SHP77 (cell line): ENCODE data around the gene STXBP6.

Experiments used
- DNase-seq, 2 experiments: peaks; one replicate each; lab custom pipeline; 2025; lab: John Stamatoyannopoulos, UW

STXBP6 gene

DNA sequence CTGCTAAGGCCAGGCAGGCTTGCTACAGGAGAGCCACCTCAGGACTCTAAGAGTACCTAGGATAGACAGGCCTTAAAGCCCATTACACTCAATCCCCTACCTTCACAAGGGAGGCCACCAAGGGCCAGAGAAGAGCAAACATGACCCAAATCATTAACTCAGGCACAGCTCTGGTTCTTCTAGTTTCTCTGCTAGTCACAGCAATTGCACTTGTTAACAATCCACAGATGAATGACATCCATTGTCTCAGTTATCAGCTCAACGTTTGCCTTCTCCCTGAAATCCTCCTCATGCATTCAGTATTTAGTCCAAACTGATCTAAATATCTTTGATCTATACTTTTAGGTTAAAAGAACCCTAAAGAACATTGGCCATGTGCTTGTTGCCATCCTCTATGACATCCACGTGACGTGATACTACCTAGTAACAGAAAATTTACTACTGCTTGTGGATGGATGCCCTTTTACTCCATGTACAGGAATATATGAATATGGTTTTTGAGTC, 164.5 kb downstream of the STXBP6 start:
- no peak for DNase-seq

- no peak for DNase-seq
Observed at GRCh38 chr14:24883576-24883975, 166.4 kb downstream of the STXBP6 start.

DNA sequence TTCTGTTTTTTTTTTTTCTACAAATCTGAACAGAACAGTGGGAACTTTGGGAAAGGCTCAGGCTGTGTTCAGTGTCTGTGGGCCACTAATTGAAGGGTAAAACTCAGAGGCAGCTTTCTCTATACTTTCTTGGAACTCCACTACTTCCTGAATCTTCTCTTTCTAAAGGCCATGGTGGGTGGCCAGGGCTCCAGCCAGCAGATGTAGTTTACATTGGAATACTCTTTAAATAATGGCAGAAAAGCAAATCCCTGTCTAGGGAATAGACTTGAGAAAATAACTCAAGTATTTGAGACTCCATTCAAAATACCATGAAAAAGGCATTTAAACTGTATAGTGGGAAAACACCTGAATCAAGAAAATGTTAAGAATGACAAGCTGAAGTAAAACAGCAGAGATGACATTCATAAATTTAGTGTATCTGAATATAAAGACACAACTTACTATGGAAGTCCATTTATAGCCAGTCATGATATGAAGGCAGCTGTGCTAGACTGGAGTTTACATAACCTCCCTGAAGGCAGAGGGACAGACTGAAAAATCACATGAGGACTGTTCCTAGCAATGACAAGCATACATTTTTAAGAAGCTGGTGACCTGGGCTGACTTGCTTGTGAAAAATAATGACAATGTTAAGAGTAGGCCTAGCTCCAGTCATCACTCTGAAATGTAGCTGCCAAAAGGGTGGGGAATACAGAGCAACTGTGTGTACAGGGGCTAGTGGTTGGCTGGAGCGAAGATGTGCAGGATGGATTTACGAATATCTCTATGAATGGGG, 168.6 kb downstream of the STXBP6 start:
- no peak for DNase-seq

GRCh38 chr14:24880689-24881088, 169.3 kb downstream of the STXBP6 start:
- no peak for DNase-seq

DNA sequence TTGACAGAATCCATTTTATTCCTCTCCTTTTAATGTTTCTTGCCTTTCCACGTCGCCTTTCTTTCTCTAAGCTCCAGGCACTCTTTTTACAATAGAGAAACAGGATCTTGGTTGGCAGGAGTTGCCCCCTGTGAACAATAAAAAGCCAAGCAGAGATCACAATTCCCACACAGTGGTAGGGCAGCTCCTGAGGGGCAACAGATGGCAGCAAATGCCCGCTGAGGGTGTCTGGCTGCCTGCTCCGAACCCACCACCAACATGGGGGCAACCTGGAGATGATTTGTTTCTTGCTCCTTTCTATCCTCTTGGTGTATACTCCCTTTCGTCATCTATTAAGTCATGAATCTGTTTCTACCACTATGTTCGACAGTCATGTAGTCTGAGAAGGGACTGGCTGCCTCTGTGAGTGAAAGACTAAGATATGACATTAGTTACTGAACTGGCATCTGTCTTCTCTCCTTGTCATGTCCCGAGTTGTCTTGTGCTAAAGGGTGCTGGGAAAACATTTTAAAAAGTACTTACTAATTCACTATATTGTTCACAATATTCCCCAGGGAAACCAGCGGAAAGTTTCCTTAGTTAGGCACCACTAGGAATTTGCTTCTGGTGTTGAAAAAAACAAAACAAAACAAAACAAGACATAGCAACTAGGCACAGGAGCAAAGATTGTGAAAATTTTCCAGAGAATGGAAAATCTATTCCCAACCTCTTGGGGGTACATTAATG, 170.1 kb downstream of the STXBP6 start:
- no peak for DNase-seq

DNA sequence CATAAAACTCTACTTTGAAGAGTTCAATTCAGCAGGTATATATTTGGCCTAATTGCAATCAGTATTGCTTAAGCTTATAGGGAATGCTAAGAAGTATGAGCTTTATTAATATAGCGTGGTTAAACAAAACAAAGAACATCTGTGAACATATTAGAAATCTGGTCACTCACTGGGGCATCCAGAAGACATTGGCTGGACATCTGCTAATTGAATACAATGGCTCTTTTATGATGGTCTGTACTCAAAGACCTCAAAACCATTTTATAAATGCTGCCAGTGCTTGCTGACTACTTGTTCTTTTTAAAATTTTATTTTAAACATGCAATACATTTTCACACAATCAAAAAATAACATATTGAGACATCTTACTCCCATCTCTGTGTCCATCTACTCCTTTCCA, 173.0 kb downstream of the STXBP6 start:
- DNase-seq = no peak

- DNase-seq = no peak
Observed at GRCh38 chr14:24875991-24876878, 173.7 kb downstream of the STXBP6 start.

DNA sequence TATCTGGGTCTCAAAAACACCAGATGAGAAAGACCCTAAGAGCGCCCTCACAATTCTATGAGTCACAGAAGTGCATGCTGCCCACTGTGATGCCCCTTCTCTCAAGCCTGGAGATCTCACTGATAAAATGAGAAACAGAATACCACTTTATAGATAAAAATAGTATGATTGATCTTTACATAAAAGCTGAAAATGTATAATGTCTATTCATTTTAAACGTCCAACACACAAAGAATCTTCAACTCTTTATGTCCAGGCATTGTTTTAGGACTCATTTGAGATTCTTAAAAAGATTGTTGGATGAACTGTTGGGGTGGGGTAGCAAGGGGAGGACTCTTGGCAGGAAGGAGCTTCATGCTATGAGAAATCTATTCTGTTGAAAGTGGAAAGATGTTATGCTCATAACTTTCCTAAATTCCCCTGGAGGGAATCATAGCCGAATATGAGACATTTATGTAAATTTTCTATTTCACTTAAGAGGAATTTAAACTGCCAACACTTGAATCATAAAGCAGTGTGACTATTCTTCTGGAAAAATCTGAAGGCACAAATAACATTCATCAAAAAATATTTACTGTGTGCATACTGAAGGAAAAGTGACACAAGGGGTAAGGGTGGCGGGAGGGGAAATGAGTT, 174.6 kb downstream of the STXBP6 start:
- no peak for DNase-seq

DNA sequence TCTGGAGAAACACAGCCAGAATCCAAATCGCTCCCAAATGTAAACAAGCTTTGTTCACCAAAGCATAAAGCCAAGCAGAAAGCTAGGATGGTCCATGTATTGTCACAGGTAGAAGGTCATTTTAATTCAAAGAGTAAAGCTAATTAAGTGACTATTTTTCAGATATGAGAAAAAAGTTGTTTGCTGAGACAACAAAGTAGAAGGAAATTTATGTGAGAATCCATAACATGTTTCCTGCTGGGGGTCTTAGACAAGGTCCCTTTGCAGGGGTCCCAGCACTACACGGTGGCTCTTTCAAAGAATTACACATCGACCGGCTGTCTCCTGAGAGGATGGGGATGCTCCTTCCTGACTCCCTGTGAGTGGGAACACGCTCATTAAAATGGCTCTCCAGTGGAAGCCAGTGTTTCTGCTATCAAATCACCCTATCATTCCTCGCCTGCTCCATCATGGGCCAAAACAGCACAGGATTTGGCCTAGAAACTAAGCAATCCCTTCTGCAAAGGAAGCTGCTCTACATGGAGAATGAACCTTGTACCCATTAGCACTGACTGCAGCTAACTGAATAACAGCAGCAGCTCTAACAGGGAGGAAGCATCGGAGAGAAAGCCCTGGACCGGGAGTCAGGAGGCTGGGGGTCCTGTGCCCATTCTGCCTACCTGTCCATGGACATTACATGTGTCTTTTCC, 175.3 kb downstream of the STXBP6 start:
- no peak for DNase-seq

DNA sequence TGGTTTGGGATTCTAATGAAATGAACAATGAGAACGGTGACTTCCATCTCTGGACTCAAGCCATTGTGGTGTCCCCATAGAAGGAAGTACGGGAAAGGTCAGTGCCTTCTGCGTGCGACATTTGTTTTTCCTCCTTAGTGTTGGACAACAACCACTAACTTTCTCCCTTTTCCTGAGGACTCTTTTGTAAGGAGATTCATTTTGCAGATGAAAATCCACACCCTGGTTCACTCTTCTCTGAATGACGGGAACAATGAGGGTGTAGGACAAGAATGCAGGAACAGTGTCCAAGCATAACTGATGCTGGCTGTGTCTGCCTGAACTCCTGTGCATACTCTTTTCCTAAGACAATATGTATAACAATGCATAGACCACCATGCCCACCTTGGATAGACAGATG, 176.4 kb downstream of the STXBP6 start:
- DNase-seq = no peak

DNA sequence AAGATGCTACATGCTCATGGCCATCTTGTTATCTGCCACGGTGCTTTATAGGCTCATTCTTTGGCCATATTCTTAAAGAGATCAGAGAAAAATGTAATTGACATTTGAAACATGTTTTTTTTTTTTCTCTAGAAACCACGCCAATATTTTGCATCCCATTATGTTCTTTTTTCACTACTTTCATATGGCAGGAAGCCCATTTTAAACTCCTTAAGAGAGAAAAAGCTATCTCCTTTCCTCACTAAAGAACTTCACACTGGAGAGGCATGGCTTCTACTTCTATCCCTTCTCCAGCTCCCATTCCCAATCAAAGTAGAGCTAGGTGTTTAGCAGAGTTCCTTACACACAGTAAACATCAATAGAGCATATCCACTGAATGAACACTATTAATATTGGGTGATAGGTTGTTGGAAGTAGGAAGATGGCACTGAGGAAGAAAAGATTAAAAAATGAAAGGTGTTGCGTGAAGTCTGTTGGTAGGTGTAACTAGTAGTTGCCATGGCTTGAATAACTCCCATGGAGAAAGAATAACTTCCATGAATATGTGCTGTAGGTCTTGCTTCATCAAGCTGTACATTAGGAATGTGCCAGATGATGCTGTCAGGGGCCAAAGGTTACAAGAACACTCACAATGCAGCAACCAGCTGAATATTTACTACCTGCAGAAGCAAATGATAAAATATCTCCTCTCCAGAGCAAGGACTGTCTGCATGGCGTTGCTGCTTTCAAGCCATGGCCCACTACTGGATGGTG, 178.8 kb downstream of the STXBP6 start:
- DNase-seq = no peak

DNA sequence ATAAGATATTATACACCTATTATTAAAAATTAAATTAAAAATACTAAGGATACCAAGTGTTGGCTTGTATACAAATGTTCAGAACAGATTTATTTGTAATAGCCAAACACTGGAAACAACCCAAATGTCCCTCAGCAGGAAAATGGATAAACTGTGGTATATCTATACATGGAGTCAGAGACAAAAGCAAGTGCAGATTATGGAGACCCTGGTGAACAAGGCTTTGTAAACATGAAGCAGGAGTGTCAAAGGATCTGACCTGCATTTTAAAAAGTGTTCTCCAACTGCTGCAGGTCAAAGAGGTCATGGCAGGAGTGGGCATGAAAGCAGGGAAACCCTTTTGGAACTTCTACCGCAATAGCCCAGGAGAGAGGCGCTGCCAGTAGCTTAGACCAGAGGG, 181.6 kb downstream of the STXBP6 start:
- DNase-seq = no peak

DNA sequence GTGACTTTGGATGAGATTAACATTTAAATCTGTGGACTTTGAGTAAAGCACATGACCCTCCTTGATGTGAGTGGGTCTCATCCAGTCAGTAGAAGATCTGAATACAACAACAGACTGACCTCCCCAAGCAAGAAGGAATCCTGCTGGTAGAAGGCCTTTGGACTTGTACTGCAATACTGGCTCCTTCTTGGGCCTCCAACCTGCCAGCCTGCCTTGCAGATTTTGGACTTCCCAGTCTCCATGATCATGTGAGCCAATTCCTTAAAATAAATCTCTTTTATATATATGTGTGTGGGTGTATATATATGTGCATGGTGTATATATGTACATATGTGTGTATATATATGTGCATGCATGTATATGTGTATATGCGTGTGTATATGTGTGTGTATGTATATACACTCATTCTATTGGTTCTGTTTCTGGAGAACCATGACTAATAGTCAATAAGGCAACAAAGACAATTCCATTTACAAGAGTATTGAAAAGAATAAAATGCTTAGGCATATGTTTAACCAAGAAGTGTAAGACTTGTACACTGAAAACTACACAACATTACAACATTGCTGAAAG, 183.8 kb downstream of the STXBP6 start:
- no peak for DNase-seq

DNA sequence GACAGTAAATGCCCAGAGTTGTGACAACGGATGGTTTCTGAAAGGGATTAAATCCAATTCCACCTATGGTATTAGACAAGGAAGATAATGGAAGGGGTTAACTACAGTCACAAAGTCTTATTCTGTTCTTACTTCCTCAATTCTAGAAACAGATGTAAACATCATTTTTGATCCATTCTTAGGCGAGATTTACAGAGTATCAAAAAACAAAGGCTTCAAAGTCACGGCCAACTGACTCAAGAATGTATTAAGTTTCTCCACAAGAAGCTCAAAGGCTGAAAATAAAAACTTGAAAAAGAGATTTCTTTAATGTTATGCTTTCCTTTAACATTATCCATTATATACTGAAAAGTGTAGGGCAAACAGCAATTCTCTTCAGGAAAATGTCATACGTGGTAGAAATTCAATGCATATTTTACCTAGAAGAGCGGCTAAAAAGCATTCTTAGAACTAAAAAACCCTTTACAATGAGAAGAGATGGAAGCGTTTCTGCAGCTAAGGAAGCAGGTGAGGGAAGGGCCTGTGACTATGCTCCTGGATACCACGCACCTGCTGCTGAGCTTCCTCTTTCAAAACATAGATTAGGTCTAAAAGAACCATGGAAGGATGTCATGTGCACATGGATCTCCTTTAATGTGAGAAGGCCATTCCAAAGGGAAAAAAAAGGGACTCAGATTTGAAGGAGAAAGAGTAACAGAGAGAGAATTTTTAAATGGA, 185.8 kb downstream of the STXBP6 start:
- no peak for DNase-seq

DNA sequence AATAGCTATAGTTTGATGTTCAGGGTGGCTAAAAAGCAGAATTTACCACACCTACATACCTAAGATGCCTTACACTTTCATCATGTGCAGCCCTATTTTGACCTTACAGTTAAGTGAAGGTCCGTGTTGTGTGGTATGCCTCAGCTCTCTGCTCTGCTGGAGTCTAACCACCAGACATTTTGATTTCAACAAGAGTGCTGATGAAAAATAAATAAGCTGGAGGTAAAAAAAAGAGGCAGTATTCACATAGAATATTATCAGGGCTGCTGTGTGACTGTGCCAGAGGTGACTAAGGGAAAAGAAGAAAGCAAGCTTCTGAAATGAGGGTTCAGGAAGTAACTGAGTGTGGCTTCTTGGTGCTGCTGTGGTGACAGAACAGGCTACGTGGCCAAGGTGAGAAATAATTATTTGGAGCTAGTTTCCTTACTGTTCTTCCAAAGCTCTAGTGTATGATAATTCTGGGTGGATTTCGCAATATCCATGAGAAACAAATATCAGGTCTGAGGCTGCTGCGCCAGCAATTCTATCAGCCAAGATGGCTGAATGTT, 188.8 kb downstream of the STXBP6 start:
- DNase-seq = no peak

GRCh38 chr14:24859559-24859958, 190.4 kb downstream of the STXBP6 start:
- DNase-seq = no peak

DNA sequence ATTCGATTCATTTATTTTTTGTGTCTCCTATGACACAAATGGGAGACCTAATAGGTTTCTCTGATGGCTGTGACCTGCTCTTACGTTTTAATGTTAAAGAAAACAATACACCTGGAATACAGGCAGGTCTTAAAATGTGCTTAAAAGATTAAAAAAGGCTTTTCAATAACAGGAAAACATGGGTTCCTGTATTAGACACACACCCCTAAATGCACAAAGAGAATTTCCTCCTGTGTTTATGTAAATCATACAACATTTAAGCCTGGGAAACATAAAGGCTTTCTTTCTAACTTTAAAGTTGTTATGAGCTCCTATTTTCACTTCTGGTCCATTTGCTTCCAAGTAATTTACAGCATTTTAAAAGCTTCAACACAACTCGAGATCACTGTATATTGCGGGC, 191.3 kb downstream of the STXBP6 start:
- no peak for DNase-seq

GRCh38 chr14:24858052-24858451, 191.9 kb downstream of the STXBP6 start:
- DNase-seq = no peak

- no peak for DNase-seq
Observed at GRCh38 chr14:24857277-24857676, 192.7 kb downstream of the STXBP6 start.
